Body of pancreas (tissue), 4 donors: ENCODE results near the gene GDF2. TPM values are rescaled to one million over a fixed set of nuclear protein-coding genes. Genes with fewer than 3 reads are reported as not detected.

Experiments used
- ATAC-seq: fragments of 150-250 bp; one replicate; pipeline ENCODE4 v1.9.1; 2016
- DNase-seq, 4 donors: peaks; one replicate each; pipeline ENCODE4 v3.0.0-alpha.2; 2019
- H3K27ac ChIP-seq, 4 donors: fragments of 200-600 bp; sonication (generic); 1 replicate in 3 of 4; 2 replicates in 1 of 4; pipeline versions ENCODE4 v1.5.1 to v1.6.1; 2016 to 2019; ENCODE audit warnings: mild to moderate bottlenecking in 1 of 4, mixed read lengths in 1 of 4, moderate library complexity in 1 of 4
- H3K27me3 ChIP-seq, 2 donors: fragments of 200-600 bp; sonication (generic); one replicate each; pipeline ENCODE4 v1.6.0; 2016; ENCODE audit warnings: mild to moderate bottlenecking in 1 of 2
- H3K36me3 ChIP-seq, 2 donors: fragments of 200-600 bp; sonication (generic); replicated peaks in 1 of 2; 2 replicates each; pipeline ENCODE4 v1.5.1; 2016; ENCODE audit warnings: low read depth in 2 of 2; ENCODE audit not compliant: insufficient read depth in 1 of 2
- H3K4me1 ChIP-seq: fragments of 200-600 bp; sonication (generic); one replicate; pipeline ENCODE4 v1.6.0; 2016
- H3K4me3 ChIP-seq, 2 donors: fragments of 200-600 bp; sonication (generic); 1 replicate in 1 of 2; 2 replicates in 1 of 2; pipeline ENCODE4 v1.5.1; 2016 to 2019
- H3K9me3 ChIP-seq, 3 donors: fragments of 200-600 bp; sonication (generic); 1 replicate in 2 of 3; 2 replicates in 1 of 3; pipeline ENCODE4 v1.5.1; 2016
- CTCF ChIP-seq, 7 experiments: fragments of 450-650 bp in 4 of 7; fragments of 200-600 bp in 3 of 7; sonication (generic) in 3 of 7; IDR thresholded peaks; one replicate each; pipeline ENCODE4 v1.5.1; 2016 to 2019; ENCODE audit warnings: antibody characterized with exemption in 7 of 7
- POLR2A ChIP-seq, 3 donors: fragments of 450-650 bp; IDR thresholded peaks; one replicate each; pipeline ENCODE4 v1.6.1; 2016; ENCODE audit warnings: antibody characterized with exemption in 3 of 3, mild to moderate bottlenecking in 2 of 3
- WGBS, 2 donors: methylation state at CpG; one replicate each; pipeline ENCODE4 v1.1.5; 2017; 5-methylcytosine and 5-hydroxymethylcytosine counted together
- intact Hi-C: fragments of 100-400 bp; cut with DNase I; formaldehyde crosslinking; loops from one replicate; pipeline ENCODE4 v1.15.1; 2023
- total RNA-seq, 2 donors: library from RNA; depleted of rRNA; stranded (reverse); fragments of >200 nt; gene quantifications; one replicate each; pipeline ENCODE4 v1.1.0, GENCODE V29; 2016

The GDF2 gene
- total RNA-seq, 2 donors from 2014 or later = not detected

GRCh38 chr10:47336387-47337134, 14.3 kb downstream of the GDF2 start:
- no peak for TF ChIP-seq CTCF (IDR thresholded peaks at IDR 0.05)
- no peak for TF ChIP-seq POLR2A (IDR thresholded peaks at IDR 0.05)
- WGBS, 2 donors = 75 to 80% methylated on average over 15 of the region's 15 CpGs
- DNase-seq (no peak), ATAC-seq (no peak)
- H3K27me3 ChIP-seq = no peaks in the 10 kb centered on the region
- intact Hi-C loops = no loop called here
- no peak overlapping the region for H3K27ac ChIP-seq
- no peaks in the 10 kb centered on the region for H3K4me1 ChIP-seq
- no peak overlapping the region for H3K4me3 ChIP-seq
- no peaks in the 10 kb centered on the region for H3K9me3 ChIP-seq
- no peaks in the 10 kb centered on the region for H3K36me3 ChIP-seq

- TF ChIP-seq CTCF (IDR thresholded peaks at IDR 0.05) = no peak
- TF ChIP-seq POLR2A (IDR thresholded peaks at IDR 0.05) = no peak
- Histone ChIP-seq H3K36me3 (no peaks in the 10 kb centered on the region), H3K9me3 (no peaks in the 10 kb centered on the region), H3K27ac (no peak overlapping the region), H3K4me1 (no peaks in the 10 kb centered on the region), H3K4me3 (no peak overlapping the region), H3K27me3 (no peaks in the 10 kb centered on the region)
- ATAC-seq = no peak
- no peak for DNase-seq
- 67 to 86% methylated on average over 4 of the region's 4 CpGs for WGBS, 2 donors
- intact Hi-C loops = no loop called here
These were observed 15.1 kb downstream of the GDF2 start for GRCh38 chr10:47337310-47337709.

GRCh38 chr10:47339186-47339735, 17.0 kb downstream of the GDF2 start:
- Histone ChIP-seq H3K27ac (no peak overlapping the region), H3K27me3 (no peaks in the 10 kb centered on the region), H3K4me1 (no peaks in the 10 kb centered on the region), H3K4me3 (no peak overlapping the region), H3K36me3 (no peaks in the 10 kb centered on the region), H3K9me3 (no peaks in the 10 kb centered on the region)
- WGBS, 2 donors = 68 to 88% methylated on average over 5 to 8 of the region's 8 CpGs
- DNase-seq (no peak), ATAC-seq (no peak)
- intact Hi-C loops = no loop called here
- TF ChIP-seq CTCF (IDR thresholded peaks at IDR 0.05) (no peak), POLR2A (IDR thresholded peaks at IDR 0.05) (no peak)

- H3K27ac ChIP-seq = no peak overlapping the region
- DNase-seq (no peak), ATAC-seq (peak; percentile 12)
- H3K4me3 ChIP-seq = no peak overlapping the region
- H3K36me3 ChIP-seq = no peaks in the 10 kb centered on the region
- no peaks in the 10 kb centered on the region for H3K9me3 ChIP-seq
- no peaks in the 10 kb centered on the region for H3K27me3 ChIP-seq
- intact Hi-C loops = no loop called here
- whole genome bisulfite sequencing, 2 donors = 56 to 57% methylated on average over 15 of the region's 15 CpGs
- TF ChIP-seq POLR2A (IDR thresholded peaks at IDR 0.05) (no peak), CTCF (IDR thresholded peaks at IDR 0.05) (no peak)
- no peaks in the 10 kb centered on the region for H3K4me1 ChIP-seq
These were observed 17.7 kb downstream of the GDF2 start for GRCh38 chr10:47339759-47340607.
